ENCODE measurements around the gene ZNF414.

Gene ZNF414

DNA sequence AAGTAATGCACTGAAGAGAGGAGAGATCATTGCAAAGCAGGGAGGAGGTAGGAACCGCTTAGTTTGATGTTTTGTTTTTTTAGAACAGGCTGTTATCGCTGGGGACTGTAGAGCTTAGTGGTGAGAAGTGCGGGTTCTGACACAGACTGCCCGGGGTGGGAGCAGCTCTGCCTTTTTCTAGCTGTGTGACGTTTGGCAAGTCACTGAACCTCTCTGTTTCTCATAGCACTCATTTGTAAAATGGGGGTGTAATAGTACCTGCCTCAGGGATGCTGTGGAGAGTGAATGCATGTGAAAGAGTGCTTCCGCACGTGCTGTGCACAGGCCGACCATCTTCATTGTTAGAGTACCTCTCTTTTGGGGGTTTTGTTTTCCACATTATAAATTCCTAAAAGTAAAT is 30.8 kb downstream of the ZNF414 start:
- TF ChIP-seq, protein P1, sequence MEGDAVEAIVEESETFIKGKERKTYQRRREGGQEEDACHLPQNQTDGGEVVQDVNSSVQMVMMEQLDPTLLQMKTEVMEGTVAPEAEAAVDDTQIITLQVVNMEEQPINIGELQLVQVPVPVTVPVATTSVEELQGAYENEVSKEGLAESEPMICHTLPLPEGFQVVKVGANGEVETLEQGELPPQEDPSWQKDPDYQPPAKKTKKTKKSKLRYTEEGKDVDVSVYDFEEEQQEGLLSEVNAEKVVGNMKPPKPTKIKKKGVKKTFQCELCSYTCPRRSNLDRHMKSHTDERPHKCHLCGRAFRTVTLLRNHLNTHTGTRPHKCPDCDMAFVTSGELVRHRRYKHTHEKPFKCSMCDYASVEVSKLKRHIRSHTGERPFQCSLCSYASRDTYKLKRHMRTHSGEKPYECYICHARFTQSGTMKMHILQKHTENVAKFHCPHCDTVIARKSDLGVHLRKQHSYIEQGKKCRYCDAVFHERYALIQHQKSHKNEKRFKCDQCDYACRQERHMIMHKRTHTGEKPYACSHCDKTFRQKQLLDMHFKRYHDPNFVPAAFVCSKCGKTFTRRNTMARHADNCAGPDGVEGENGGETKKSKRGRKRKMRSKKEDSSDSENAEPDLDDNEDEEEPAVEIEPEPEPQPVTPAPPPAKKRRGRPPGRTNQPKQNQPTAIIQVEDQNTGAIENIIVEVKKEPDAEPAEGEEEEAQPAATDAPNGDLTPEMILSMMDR (IDR thresholded peaks at IDR 0.05; ENCODE audit: low read depth, low read length), result no peak
- DNase-seq (ENCODE audit: extremely low read depth, low read depth), result no peak

DNA sequence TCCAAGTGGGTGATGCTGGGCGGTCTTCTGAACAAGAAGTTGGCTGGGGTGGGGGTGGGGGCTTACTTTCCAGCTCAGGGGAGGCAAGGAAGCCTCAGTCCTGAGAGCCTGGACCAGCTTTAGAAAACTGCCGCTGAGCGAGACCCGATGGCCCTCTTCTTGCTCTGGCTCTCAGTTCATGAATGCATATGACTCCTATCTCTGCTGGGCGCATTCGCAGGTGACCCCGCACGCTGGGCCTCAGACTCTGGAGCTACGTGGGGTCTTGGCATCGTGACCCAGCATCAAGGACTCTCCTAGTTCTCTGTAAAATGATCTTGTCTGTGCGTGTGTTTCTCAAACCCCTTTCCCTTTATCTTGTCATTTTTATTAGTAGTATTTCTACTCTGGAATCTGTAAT is 31.3 kb downstream of the ZNF414 start:
- DNase-seq (ENCODE audit: extremely low read depth, low read depth), result no peak
- TF ChIP-seq, protein P1 (IDR thresholded peaks at IDR 0.05; ENCODE audit: low read depth, low read length), result no peak

GRCh38 chr19:8481616-8482015 is 32.4 kb downstream of the ZNF414 start:
- TF ChIP-seq, protein P1 (IDR thresholded peaks at IDR 0.05; ENCODE audit: low read depth, low read length), result no peak
- no peak for DNase-seq (ENCODE audit: extremely low read depth, low read depth)

- DNase-seq (ENCODE audit: extremely low read depth, low read depth), result no peak
- TF ChIP-seq, protein P1 (IDR thresholded peaks at IDR 0.05; ENCODE audit: low read depth, low read length), result no peak
Measured at GRCh38 chr19:8481201-8481600, 32.8 kb downstream of the ZNF414 start.

DNA sequence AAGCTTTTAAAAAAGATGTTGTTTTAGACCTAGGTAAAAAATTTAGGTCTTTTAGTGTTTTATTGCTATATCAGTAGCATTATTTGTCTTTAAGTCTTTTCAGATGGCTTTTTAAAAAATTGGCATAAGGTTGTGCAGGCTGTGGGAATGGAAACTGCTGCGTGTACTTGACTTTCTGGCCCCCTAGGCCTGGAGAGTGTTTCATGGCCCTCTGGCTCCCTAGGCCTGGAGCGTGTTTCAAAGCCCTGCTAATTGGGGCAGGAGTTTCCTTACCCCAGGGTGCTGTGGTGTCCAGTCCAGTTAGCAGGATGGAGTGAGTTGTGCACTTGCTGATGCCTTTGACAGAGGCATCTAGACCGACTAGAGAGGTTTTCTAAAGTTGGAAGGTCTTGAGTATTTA is 35.4 kb downstream of the ZNF414 start:
- TF ChIP-seq, protein P1 (IDR thresholded peaks at IDR 0.05; ENCODE audit: low read depth, low read length), result no peak
- no peak for DNase-seq (ENCODE audit: extremely low read depth, low read depth)

GRCh38 chr19:8477889-8478288 is 36.1 kb downstream of the ZNF414 start:
- no peak for DNase-seq (ENCODE audit: extremely low read depth, low read depth)
- TF ChIP-seq, protein P1 (IDR thresholded peaks at IDR 0.05; ENCODE audit: low read depth, low read length), result no peak

DNA sequence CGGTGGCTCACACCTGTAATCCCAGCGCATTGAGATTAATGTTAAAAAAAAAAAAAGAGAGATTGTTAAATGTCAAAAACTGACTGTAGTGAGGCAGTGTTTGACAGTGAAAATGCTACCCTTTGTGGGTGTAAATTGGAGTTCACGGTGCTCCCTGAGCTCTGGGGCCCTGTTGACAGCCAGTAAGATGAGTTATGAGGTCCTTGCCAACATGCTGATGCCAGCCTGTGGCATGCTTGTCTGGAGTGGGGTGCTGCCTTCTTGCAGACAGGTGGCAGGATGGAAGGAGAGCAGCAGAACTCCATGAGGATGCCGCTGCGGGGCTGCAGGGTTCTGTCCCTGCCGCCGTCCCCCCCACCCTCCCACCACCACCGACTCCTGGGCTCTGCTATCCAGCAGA is 37.4 kb downstream of the ZNF414 start:
- no peak for DNase-seq (ENCODE audit: extremely low read depth, low read depth)
- TF ChIP-seq, protein P1 (IDR thresholded peaks at IDR 0.05; ENCODE audit: low read depth, low read length), result no peak

Measured in AG09319 (cell line).